Measurements from ENCODE around the gene TEX261. TPM values are rescaled to one million over a fixed set of nuclear protein-coding genes. Genes with fewer than 3 reads are reported as not detected.

The TEX261 gene
- total RNA-seq, 1 donor from 2014 or later = 71.3 TPM

GRCh38 chr2:70965506-70965905 lies 29.2 kb downstream of the TEX261 start:
- H3K27me3 ChIP-seq (ENCODE audit: low read depth) = peaks cover 20% of the 10 kb centered on the region
- intact Hi-C loops (cut with DNase I) = no loop called here
- H3K4me3 ChIP-seq = peak overlapping the region; percentile 56
- H3K4me1 ChIP-seq = no peaks in the 10 kb centered on the region
- H3K36me3 ChIP-seq = no peaks in the 10 kb centered on the region
- H3K27ac ChIP-seq = no peak overlapping the region
- ATAC-seq = no peak
- no peak for DNase-seq
- TF ChIP-seq, protein P1, sequence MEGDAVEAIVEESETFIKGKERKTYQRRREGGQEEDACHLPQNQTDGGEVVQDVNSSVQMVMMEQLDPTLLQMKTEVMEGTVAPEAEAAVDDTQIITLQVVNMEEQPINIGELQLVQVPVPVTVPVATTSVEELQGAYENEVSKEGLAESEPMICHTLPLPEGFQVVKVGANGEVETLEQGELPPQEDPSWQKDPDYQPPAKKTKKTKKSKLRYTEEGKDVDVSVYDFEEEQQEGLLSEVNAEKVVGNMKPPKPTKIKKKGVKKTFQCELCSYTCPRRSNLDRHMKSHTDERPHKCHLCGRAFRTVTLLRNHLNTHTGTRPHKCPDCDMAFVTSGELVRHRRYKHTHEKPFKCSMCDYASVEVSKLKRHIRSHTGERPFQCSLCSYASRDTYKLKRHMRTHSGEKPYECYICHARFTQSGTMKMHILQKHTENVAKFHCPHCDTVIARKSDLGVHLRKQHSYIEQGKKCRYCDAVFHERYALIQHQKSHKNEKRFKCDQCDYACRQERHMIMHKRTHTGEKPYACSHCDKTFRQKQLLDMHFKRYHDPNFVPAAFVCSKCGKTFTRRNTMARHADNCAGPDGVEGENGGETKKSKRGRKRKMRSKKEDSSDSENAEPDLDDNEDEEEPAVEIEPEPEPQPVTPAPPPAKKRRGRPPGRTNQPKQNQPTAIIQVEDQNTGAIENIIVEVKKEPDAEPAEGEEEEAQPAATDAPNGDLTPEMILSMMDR (IDR thresholded peaks at IDR 0.05) = no peak
- no peaks in the 10 kb centered on the region for H3K9me3 ChIP-seq

GRCh38 chr2:70964596-70965386 lies 29.9 kb downstream of the TEX261 start:
- Histone ChIP-seq H3K4me3 (peak overlapping the region; percentile 56), H3K9me3 (no peaks in the 10 kb centered on the region), H3K27me3 (ENCODE audit: low read depth) (peaks cover 20% of the 10 kb centered on the region), H3K27ac (no peak overlapping the region), H3K36me3 (no peaks in the 10 kb centered on the region), H3K4me1 (no peaks in the 10 kb centered on the region)
- ATAC-seq = peak; percentile 82 to 88
- TF ChIP-seq, protein P1 (IDR thresholded peaks at IDR 0.05) = peak; percentile 81
- peak; percentile 80 for DNase-seq
- intact Hi-C loops (cut with DNase I) = no loop called here

- Histone ChIP-seq H3K27ac (no peak overlapping the region), H3K4me1 (no peaks in the 10 kb centered on the region), H3K27me3 (ENCODE audit: low read depth) (peaks cover 20% of the 10 kb centered on the region), H3K36me3 (no peaks in the 10 kb centered on the region), H3K9me3 (no peaks in the 10 kb centered on the region), H3K4me3 (no peak overlapping the region)
- intact Hi-C loops (cut with DNase I) = no loop called here
- no peak for DNase-seq
- TF ChIP-seq, protein P1 (IDR thresholded peaks at IDR 0.05) = no peak
- ATAC-seq = no peak
Measured at GRCh38 chr2:70964133-70964532, 30.5 kb downstream of the TEX261 start.

DNA sequence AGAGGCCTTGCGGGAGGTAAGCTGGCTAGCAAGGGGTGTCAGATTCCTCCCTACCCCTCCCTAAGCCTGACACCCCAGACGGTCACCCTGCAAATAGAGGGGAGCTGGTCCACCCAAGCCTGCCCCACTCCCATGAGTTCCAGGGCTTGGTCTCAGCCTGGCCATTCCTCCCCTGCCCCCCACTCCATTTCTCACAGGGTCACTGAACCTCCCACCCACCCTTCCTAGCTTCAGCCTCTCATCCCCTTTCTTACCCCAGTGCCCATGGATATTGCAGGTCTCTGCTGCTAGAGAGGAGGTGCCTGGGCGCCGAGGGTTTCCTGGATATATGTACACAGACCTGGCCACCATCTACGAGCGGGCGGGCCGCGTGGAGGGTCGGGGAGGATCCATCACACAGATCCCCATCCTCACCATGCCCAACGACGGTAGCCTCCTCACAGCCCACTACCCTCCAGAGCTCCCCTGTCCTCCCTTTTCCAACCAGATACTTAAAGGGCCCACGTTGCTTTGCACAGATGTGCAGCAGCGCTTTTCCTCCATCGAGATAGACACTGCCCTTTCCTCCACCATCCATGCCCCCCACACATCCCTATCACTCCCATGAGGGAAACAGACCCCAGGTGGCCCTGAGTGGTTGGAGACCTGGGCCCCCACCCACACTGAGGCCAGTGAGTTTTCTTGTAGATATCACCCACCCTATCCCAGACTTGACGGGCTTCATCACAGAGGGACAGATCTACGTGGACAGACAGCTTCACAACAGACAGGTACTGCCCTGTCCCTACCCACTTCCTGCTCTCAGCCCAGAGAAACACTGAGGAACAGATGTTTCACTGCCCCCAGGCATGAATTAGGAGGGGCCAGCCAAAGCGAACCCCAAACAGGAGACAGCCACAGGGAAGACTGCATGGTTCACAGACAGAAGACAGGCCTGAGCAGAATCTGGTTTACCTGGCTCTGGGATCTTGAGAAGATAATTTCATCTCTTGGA lies 31.5 kb downstream of the TEX261 start:
- DNase-seq (no peak), ATAC-seq (no peak)
- no peaks in the 10 kb centered on the region for H3K9me3 ChIP-seq
- H3K27ac ChIP-seq = no peak overlapping the region
- intact Hi-C loops (cut with DNase I) = no loop called here
- H3K36me3 ChIP-seq = no peaks in the 10 kb centered on the region
- H3K27me3 ChIP-seq (ENCODE audit: low read depth) = peaks cover 20% of the 10 kb centered on the region
- no peak overlapping the region for H3K4me3 ChIP-seq
- TF ChIP-seq, protein P1 (IDR thresholded peaks at IDR 0.05) = no peak
- no peaks in the 10 kb centered on the region for H3K4me1 ChIP-seq

GRCh38 chr2:70962211-70962884 lies 32.3 kb downstream of the TEX261 start:
- no peak overlapping the region for H3K4me3 ChIP-seq
- intact Hi-C loops (cut with DNase I) = no loop called here
- DNase-seq (no peak), ATAC-seq (no peak)
- no peaks in the 10 kb centered on the region for H3K4me1 ChIP-seq
- no peaks in the 10 kb centered on the region for H3K9me3 ChIP-seq
- H3K36me3 ChIP-seq = no peaks in the 10 kb centered on the region
- TF ChIP-seq, protein P1 (IDR thresholded peaks at IDR 0.05) = no peak
- H3K27ac ChIP-seq = no peak overlapping the region
- H3K27me3 ChIP-seq (ENCODE audit: low read depth) = peaks cover 20% of the 10 kb centered on the region
